COLO829 (cell line): Measurements from ENCODE around the gene NRARP.

Experiments
- DNase-seq: peaks from one replicate; pipeline ENCODE4 v3.0.0; 2012; ENCODE audit warnings: low spot score

NRARP gene

DNA sequence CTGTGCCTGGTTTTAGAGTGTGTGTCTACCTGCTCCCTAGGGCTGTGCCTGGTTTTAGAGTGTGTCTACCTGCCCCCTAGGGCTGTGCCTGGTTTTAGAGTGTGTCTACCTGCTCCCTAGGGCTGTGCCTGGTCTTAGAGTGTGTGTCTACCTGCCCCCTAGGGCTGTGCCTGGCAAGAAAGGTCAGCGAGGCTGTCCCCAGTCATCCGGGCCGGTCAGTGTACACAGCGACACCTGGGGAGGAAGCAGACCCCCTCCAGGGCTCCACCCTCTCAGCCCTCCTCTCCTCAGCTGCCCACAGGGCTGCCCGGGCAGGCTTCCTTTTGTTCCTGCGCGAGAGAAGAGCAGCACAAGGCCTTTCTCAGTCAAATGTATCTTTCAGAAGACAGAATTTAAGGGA, 4.1 kb downstream of the NRARP start:
- no peak for DNase-seq

DNA sequence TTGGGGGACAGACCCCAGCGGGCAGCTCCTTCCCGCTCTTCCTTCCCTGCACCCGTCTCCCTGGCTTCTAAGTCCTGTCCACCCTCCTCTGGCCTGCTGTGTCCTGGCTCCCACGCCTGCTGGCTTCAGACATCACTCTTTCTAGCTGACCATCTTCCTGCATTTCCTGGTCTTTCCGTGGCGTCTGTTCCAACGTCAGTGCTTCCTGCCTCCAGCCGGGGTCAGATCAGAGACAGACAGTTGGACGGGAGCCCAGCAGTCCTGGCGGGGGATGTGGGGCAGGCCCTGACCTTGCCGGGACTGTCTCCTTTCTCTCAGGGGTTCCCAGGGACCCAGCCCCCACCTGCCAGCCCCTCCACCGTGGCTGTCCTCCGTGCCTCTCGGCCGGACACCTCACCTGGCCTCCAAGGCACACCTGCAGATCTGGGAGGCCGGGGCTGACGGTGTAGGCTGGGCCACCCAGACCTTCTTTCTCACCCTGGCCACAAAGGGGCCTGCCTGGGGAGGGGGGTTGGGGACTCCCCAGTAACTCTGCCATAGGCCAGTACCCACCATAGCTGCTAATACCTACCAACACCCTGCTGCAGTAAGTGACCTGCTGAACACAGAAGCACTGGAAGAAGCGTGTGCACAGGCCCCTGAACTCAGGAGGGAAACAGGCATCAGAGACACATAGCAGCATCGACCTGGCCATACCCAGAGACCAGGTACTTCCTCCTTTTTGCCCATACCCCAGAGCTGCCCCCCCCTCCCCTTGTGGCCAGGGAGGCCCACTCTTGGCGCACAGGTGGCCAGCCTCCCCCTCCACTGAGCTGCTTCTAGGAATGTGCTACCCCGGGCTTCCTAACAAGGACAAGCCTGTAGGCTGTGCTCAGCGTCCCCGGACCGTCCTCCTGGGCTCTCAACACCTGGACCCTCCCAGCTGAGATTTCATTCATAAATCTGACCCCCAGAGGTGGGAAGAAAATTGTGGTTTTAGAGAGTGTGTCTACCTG, 5.1 kb downstream of the NRARP start:
- no peak for DNase-seq

DNA sequence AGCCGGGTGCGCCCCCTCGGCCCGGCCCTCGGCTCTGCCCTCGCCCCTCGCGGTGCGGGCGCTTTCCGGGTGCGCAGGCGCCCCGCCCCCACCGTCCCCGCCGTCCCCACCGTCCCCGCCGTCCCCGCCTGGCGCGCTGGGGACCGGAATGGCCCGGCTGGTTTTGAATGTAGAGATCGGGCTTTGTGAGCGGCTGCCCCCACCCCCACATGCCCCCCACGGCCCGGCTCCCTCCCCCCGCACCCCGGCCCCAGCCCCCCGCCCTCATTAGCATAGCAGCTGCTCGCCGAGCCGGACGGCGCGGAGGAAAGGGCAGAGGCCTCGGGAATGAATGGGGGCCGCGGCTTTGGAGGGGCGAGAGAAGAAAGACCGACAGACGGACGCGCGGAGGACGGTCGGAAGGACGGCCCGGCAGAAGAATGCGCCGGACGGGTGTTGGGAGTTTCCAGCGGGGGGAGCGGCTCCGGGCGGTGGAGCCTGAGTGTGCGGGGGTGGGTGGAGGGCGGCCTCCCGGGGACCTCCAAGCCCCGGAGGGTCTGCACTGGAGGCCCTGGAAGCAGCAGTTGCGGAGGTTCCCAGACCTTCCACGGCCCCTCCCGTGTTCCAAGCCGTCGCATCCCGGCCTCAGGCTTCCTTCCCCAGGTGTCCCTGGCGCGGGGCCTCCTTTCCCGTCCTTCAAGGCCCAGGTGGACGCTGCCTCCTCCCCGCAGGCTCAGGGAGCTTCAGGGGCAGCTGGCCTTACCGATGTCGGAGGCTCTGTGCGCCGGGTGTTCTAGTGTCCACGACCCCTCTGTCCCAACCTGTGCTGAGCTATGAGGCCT, 6.0 kb downstream of the NRARP start:
- DNase-seq, result no peak

DNA sequence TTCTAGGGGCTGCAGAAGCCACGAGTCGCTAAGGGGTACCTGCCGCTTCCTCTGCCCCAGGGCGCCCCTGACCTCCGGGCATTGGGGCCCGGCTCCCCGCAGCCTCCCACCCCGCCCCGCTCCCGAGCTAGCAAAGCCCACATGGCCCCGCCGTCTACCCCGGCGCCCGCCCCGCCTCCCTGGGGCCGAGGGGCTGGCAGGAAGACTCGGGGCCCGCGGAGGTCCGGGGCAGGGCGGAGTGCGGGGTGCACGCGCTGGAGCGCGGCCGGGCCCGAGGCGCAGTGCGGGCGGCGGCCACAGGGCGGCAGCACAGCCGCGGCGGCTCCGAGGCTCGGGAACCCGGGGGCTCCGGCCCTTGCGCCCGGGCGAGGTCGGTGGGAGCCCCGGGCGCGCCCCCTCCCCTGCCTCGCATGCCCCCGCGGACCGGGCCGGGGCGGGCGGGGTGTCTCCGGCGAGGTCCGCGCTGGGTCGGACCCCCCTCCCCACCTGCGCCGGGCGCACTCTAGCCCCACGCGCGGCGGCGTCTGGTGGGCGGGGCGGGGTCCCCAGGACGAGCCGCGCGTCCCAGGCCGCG, 6.7 kb downstream of the NRARP start:
- no peak for DNase-seq

DNA sequence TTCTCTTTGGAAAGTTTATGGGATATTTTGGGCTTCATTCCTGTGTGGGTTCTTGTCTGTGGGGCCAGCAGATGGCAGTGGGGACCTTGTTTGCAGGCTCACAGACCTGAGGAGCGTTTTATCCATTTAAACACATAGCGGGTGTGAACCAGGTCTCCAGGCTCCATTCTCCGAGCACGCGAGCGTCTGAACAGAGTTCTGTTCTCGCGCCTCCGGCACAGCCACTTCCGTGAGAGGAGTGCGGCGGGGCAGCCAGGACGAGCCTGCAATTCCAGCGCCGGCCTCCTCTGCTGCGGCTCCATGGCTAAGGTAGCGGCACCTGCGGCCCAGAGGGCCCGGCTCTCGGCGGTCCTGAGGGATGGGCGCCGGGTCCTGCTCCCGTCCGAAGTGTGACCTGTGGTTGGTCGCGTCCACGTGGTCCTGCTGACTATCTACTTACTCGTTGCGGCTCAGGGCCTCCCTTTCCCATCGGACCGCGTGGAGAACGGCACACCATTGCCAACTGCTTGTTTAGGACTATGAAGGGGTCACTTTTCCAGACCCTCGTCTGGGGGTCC, 7.3 kb downstream of the NRARP start:
- DNase-seq, result no peak

DNA sequence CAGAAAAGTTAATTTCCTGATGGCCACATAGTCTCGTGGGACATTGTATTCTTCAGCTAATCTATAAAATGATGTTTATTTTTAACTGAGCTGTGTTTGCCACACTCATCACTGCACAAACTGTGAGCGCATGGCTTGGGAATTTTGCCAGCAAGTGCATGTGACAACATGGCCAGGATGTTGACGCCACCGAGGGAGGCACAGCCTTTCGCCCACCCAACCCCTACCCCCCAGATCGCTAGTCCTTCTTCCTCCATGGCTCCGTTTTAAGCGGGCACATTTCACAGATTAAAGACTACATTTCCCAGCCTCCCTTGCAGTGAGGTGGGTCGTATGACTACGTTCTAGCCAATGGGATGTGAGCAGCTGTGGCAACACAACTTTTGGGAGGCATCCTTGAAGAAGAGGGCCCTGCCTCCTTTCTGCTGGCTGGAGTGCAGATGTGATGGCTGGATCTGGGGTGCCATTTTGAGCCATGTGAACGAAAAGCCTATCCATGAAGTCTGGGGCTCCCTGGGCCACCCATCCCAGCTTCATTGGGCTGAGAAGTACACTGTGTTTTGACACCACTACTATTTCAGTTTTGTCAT, 7.9 kb downstream of the NRARP start:
- DNase-seq, result peak; percentile 47

DNA sequence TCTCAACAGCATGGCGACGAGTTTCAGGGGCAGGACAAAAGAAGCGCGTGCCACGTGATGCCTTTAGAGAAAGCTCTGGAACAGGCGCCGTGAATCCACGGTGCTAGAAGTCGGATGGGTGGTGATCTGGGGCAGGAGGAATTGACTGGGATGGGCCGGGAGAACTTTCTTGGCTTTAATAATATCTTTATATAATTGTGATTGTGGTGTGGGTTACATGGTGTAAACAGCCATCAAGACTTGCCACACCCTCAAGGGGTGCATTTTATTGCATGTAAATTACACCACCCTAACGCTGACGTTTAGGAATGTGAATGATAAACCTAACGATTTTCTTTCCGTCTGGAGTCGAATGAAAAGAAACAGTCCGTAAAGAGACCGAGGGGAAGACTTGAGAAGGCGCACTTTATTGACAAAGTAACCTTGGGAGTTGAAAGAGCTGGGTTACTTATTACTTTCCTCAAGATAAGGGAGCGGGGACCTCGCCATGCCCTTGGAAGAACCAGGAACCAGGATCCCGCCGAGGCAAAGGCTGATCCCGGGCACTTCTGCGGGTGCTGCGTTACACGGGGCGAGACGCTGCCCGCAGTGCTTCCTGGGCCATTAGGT, 8.5 kb downstream of the NRARP start:
- no peak for DNase-seq

DNA sequence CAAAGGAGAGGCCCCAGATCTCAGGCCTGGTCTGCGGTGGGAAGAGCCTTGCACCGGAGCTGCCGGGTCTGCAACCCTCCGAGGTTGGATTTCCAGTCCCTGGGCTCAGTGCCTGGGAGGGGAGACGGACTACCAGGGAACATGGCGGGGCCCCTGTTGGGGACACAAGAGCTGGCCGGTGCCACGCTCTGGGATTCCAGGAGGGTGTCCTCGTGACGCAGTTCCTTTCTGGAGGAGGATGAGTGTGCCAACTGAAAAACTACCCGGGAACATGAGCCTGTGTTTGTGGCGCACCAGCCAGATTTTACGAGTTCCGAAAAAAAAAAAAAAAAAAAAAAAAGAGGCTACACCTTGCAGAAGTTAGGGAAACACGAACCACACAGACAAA, 9.0 kb downstream of the NRARP start:
- DNase-seq, result no peak

DNA sequence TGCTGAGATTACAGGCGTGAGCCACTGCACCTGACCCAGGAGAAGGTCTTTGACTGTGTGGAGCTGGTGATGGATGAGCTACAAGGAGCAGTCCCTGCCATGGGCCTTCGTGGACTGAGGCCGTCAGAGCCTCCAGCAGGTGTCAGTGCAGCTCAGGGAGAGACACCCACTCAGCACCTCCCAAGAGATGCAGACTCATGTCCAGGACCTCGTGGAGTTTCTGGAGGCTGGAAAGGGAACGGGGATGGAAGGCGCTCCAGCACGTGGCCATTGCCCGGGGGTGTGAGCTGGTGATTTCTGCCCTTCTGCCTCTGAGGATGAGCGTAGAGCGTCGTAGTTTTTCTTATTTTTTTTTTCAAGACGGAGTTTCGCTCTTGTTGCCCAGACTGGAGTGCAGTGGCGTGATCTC, 15.1 kb downstream of the NRARP start:
- peak; percentile 90 for DNase-seq

DNA sequence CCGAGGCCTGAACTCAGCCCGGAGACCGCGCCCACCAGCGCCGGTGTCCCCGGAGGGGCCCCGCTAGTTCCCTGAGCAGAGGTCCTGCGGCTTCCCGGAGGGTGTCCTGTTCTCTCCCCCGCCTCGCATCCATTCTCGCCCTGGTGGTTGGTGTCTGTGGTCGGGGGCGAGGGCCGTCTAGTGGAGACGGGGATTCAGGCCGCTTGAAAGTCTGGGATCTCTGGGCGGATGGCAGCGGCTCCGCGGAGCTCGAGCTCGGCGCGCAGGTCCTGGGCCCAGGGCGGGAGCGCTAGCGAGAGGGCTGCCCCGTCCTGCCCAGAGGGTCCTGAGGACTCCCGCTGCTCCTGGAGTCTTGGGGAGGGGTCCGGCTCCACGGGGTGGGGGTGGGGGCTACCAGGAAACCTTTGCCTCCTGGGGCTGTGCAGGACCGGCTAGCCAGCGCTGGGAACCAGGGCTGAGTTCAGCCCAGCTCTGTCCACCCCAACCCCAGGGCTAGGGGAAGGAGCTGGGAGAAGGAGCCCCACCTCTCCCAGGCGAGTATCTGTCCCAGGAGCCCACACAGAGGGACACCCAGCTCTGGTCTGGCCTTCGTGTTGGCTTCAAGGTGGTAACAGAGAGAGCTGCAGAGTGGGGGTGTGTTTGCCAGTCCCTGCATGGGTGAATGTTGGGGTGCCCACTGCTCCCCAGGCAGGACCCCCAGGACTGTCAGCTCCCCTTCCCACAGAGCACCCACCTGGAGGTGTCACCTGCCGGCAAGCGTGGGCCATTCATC, 20.5 kb downstream of the NRARP start:
- no peak for DNase-seq

DNA sequence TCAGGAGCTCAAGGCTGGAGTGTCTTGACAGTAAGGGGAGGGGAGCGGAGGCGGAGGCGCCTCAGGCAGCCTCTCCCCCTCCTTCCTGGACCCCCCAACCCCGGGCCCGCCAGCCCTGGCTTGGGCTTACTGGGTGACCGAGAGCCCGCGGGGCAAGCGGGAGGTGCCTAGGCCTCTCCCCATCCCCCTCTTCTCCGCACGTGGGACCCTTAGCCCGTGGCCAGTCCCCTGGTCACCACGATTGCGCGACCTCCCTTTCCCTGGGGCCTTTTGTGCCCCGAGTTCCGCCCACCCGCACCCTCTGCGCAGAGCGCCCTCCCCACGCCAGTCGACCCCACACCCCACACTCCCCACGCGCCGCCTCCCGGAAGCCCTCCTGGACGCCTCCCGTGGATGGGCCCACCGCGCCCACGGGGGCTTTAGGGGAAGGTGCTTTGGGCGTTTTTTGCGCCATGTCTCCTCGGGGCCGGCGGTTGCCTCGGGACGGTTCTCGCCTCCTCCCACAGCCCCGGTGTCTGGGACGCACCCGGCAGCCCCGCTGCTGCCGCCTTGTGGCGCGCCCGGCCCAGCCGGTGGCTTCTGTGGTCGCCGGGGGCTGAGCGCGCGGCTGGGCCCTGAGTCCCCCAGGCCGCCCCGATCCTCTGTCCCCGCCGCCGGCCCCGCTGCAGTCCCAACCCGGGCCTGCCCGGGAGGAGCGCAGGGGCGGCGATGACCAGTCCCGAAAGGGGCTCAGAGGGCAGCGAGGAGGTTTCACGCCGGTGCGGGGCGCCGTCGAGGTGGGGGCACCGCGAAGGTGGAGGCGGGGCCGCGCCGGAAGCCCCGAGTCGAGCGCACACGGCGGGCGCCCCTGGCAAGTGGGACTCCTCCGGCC, 21.4 kb downstream of the NRARP start:
- DNase-seq, result no peak

DNA sequence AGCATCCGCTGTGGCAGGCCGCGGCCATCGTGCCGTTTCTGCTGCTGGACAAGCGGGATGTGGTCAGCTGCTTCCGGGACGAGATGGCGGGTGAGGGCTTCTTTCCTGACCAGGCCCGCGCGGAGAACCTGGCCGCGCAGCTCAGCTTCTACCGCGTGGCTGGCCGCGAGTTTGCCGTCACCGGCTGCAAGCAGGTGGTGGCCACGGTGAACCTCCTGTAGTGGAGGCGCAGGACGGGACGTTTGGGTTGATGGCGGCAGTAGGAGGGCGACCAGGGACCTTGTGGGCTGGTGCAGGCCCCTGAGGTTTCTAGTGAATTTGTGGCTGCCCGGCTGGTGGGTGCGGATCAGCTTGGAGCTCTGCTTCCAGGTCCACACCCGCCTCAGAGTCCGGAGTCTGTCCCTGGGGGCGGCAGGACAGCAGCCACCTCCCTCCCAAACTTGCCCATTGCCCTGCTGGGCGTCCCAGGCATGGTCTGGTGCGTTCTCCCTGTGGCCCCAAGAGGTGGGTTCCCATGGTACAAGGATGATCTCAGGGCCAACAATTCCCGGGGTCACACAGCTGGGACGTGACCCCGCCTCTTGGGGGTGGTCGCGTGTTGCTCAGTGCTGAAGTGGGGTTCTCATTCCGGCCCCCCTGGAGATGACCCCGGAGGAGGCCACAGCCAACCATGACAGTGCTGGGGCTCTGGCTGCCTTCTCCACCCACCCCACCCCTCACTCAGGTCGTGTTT, 22.2 kb downstream of the NRARP start:
- no peak for DNase-seq

DNA sequence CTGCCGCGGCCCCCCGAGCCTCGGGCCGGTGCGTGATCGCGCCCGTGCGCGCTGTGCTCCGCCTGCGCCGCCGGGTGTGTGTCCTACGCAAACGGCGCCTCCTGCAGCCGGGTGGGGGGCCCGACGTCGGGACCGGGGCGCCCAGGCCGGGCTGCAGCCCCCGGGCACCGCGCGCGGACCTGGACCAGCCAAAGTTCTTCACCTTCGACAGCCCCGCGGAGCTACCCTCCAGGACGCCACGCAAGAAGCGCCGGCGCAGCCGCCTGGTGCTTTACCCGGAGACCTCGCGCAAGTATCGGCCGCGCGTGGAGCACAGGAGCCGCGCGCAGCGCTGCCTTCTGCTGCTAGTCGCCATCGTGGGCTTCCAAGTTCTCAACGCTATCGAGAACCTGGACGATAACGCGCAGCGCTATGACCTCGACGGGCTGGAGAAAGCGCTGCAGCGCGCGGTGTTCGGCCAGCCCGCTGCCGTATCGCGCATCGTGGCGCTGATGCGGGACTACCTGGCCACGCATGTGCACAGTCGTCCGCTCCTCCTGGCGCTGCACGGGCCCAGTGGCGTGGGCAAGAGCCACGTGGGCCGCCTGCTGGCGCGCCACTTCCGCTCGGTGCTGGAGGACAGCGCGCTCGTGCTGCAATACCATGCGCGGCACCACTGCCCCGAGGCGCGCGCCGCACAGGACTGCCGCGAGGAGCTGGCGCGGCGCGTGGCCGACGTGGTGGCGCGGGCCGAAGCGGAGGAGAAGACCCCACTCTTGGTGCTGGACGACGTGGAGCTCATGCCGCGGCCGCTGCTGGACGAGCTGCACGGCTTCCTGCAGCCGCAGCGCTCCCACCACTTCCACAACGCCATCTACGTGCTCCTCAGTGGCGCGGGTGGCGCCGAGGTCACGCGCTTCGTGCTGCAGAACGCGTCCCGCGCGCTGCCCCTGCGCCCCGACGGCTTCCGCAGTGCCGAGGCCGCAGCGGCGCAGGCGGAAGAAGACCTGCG, 23.1 kb downstream of the NRARP start:
- no peak for DNase-seq

DNA sequence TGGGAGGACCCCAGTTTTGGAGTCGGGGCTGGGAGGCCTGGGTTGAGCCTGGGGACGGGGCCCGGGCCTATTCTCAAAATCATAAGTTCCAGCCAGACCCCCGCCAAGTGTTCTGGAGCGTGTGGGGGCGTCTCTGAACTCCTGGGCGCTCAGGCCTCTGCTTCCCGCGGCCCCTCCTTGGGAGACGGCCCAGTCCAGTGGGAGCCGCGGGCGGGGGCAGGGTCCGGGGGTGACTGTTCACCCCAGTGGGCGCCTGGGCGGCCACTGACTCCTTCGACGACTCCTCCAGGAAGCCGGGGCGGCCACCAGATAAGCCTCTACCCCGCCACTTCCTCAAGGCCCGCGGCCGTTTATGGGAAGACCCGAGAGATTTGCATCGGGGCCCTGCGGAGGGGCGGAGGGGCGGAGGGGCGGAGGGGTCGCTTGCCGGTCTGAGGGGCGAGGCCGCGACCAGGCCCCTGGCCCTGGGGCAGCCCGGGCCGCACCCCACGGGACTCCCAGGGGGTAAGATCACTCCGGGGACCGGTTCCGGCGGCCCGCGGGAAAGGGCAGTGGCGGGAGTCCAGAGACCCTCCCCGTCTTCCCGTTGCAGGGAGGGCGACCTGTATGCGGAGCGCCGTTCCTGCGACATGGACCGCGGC, 23.9 kb downstream of the NRARP start:
- no peak for DNase-seq

DNA sequence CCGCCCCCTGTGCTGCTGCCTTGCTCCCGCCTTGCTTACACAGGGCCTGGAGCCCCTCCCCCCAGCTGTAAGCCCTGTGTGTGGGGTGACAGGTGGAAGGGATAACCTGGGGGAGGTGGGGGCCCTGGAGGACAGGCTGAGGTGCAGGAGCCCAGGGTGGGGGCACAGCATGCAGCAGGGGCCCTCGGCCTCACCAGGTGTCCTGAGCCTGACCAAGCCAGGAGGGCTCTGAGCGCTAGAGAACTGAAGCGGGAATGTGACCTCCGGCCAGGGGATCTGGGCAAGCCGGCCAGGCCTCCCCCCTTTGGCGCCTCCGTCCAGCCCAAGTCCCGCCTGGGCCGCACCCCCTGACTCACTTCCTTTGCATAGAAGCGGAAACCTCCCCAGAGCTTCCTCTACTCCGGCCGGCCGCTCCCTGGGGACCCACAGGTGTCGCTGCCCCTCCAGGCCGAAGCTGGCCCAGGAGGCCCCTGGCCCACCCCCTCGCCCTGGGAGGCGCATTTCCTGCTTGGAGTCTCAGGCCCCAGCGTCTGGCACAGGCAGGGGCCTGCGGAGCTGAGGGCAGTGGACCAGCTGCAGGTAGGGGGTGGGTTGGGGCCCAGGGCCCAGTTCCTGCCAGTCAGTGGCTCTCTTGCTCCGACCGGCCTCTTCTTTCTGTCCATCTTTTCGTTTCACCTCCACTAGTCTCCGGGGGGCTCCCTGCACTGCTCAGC, 24.6 kb downstream of the NRARP start, which contains the start of gene TOR4A:
TSS of gene TOR4A (plus strand) at position 398 of the 713 bp plus-strand sequence. CDS start 964 bp downstream, outside the sequence.
- DNase-seq, result no peak
